NCI-H446 (cell line): ENCODE measurements around the gene GATC.

Source experiments
- DNase-seq, 2 experiments: peaks; one replicate each; lab custom pipeline; 2025; lab: John Stamatoyannopoulos, UW

Gene GATC

GRCh38 chr12:120445911-120446843, at the start of gene GATC, which contains the start of gene TRIAP1:
TSS of gene GATC (plus strand) at chr12:120446444. CDS start at chr12:120446481, 37 bp downstream.
TSS of gene TRIAP1 (minus strand) at chr12:120446384. CDS start at chr12:120446372, 12 bp downstream.
- peak; percentile 33 to 66 for DNase-seq

- no peak for DNase-seq
Measured at GRCh38 chr12:120397824-120398540, 48.3 kb upstream of the GATC start.

- DNase-seq = no peak
Measured at GRCh38 chr12:120399531-120399930, 46.7 kb upstream of the GATC start.

GRCh38 chr12:120402217-120402616, 44.0 kb upstream of the GATC start:
- no peak for DNase-seq

- DNase-seq = no peak
Measured at GRCh38 chr12:120403869-120404268, 42.4 kb upstream of the GATC start.

- DNase-seq = no peak
Measured at GRCh38 chr12:120404271-120404670, 42.0 kb upstream of the GATC start.

GRCh38 chr12:120406069-120406468, 40.2 kb upstream of the GATC start:
- no peak for DNase-seq

GRCh38 chr12:120406553-120406952, 39.7 kb upstream of the GATC start:
- DNase-seq = no peak

- no peak for DNase-seq
Measured at GRCh38 chr12:120408771-120409170, 37.5 kb upstream of the GATC start.

GRCh38 chr12:120412421-120412820, 33.8 kb upstream of the GATC start:
- no peak for DNase-seq

- DNase-seq = no peak
Measured at GRCh38 chr12:120413901-120414695, 32.1 kb upstream of the GATC start.

- DNase-seq = peak in 1 of 2 experiments; percentile 15
Measured at GRCh38 chr12:120416490-120417216, 29.6 kb upstream of the GATC start.

- DNase-seq = no peak
Measured at GRCh38 chr12:120417917-120418580, 28.2 kb upstream of the GATC start.

- no peak for DNase-seq
Measured at GRCh38 chr12:120421701-120422100, 24.5 kb upstream of the GATC start.

GRCh38 chr12:120422892-120423456, 23.3 kb upstream of the GATC start:
- no peak for DNase-seq

- no peak for DNase-seq
Measured at GRCh38 chr12:120425797-120426196, 20.4 kb upstream of the GATC start.

- no peak for DNase-seq
Measured at GRCh38 chr12:120428597-120429229, 17.5 kb upstream of the GATC start.

GRCh38 chr12:120429368-120429767, 16.9 kb upstream of the GATC start:
- no peak for DNase-seq

- DNase-seq = no peak
Measured at GRCh38 chr12:120432772-120433525, 13.3 kb upstream of the GATC start.
